HL-60 (cell line): ENCODE measurements around the gene DLL4.

Experiments
- DNase-seq, 2 experiments: peaks; one replicate each; pipeline ENCODE4 v3.0.0-alpha.2; 2010 to 2020; ENCODE audit warnings: low read depth in 1 of 2, low spot score in 1 of 2
- H3K27ac ChIP-seq: fragments of 250-450 bp; sonication (Bioruptor Pico); replicated peaks from 2 replicates; pipeline ENCODE4 v1.5.1; 2020; ENCODE audit warnings: mild to moderate bottlenecking, moderate library complexity
- H3K27me3 ChIP-seq: fragments of 250-450 bp; sonication (Bioruptor Pico); 2 replicates; pipeline ENCODE4 v1.5.1; 2021; ENCODE audit warnings: mild to moderate bottlenecking, moderate library complexity; ENCODE audit not compliant: insufficient read depth, poor library complexity, severe bottlenecking
- H3K4me3 ChIP-seq: replicated peaks from 2 replicates; pipeline ENCODE4 v1.5.1; 2011; ENCODE audit warnings: mild to moderate bottlenecking, control low read depth, low read length; ENCODE audit not compliant: insufficient read depth
- CTCF ChIP-seq: IDR thresholded peaks from one replicate; pipeline ENCODE4 v1.5.1; 2011; ENCODE audit warnings: low read length, control low read depth, inconsistent platforms; ENCODE audit not compliant: insufficient read depth
- GABPA ChIP-seq: IDR thresholded peaks from 2 replicates; pipeline ENCODE4 v1.6.1; 2012; ENCODE audit warnings: low read depth
- POLR2AphosphoS5 ChIP-seq: IDR thresholded peaks from 2 replicates; pipeline ENCODE4 v1.6.1; 2012; ENCODE audit warnings: low read depth
- REST ChIP-seq: IDR thresholded peaks from 2 replicates; pipeline ENCODE4 v1.6.1; 2012; ENCODE audit warnings: low read depth; ENCODE audit not compliant: insufficient replicate concordance
- SPI1 ChIP-seq: IDR thresholded peaks from 2 replicates; pipeline ENCODE4 v1.6.1; 2012; ENCODE audit warnings: low read depth, mild to moderate bottlenecking, borderline replicate concordance

DLL4 gene

GRCh38 chr15:40908095-40908494, 21.0 kb upstream of the DLL4 start:
- H3K4me3 ChIP-seq, result no peak overlapping the region
- DNase-seq, result no peak
- TF ChIP-seq CTCF (no peak), POLR2AphosphoS5 (no peak), GABPA (no peak), REST (no peak), SPI1 (no peak)
- H3K27ac ChIP-seq, result no peak overlapping the region
- H3K27me3 ChIP-seq, result no peaks in the 10 kb centered on the region

- no peak overlapping the region for H3K4me3 ChIP-seq
- peak in 1 of 2 experiments; percentile 75 for DNase-seq
- H3K27me3 ChIP-seq, result no peaks in the 10 kb centered on the region
- H3K27ac ChIP-seq, result peak overlapping the region; percentile 35
- TF ChIP-seq CTCF (no peak), REST (no peak), POLR2AphosphoS5 (no peak), SPI1 (no peak), GABPA (no peak)
Observed at GRCh38 chr15:40909662-40910630, 19.2 kb upstream of the DLL4 start.

- no peak overlapping the region for H3K4me3 ChIP-seq
Observed at GRCh38 chr15:40911141-40911540, 18.0 kb upstream of the DLL4 start.

More at GRCh38 chr15:40911141-40911540, 18.0 kb upstream of the DLL4 start:
- peak overlapping the region; percentile 35 for H3K27ac ChIP-seq
- DNase-seq, result no peak
- TF ChIP-seq SPI1, result no peak
- no peak for TF ChIP-seq POLR2AphosphoS5
- no peak for TF ChIP-seq REST
- no peak for TF ChIP-seq CTCF
- no peak for TF ChIP-seq GABPA
- no peaks in the 10 kb centered on the region for H3K27me3 ChIP-seq
